ENCODE results near the gene PRR35. TPM values are rescaled to one million over a fixed set of nuclear protein-coding genes. Genes with fewer than 3 reads are reported as not detected.

The PRR35 gene
- total RNA-seq, 2 donors from 2014 or later = 0.42 TPM; not detected in 1

DNA sequence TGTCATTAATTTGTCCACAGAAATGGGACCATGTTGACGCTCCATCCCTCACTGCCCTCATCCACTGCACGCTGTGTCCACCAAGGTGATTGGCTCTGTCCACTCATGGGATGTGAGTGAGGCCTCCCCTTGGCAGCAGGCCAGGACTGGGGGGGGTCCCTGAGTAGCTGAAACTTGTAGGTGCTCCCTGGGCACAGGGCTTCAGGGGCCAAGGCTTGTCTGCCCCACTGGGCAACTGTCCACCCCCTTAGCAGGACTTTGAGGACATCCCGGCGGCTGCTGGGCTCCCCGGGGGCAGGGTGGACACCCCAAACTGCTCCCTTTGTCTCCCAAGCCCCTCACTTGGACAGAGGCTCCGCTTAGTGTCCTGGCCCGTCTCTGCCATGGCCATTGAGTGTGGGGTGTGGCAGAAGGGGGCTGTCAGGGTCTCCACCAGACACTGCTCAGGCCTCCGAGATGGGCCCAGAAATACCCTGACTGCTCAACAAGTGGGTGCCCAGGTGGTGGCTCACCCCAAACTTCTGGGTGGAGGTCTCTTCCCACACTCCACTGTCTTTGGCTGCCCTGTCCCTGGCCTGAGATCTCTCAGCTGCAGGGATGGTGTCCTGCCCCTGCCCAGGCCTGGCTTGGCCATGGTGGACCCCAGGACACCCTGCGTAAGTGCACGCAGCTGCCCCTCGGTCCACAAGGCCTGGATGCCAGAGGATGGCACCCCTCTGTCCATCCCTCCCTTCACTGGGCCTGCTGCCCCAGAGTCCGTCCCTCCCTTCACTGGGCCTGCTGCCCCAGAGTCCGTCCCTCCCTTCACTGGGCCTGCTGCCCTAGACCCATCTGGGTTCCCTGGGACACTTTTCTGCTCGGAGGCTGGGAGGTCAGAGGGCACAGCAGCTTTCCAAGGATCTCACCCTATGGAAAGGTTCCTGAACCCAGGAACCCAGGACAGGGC is 26.7 kb downstream of the PRR35 start:
- Histone ChIP-seq H3K27ac (no peak overlapping the region), H3K4me3 (no peak overlapping the region), H3K9me3 (no peaks in the 10 kb centered on the region), H3K36me3 (no peaks in the 10 kb centered on the region), H3K27me3 (replicated peaks; ENCODE audit: insufficient read depth) (no peaks in the 10 kb centered on the region), H3K4me1 (ENCODE audit: control insufficient read depth in 1 of 2, low read depth in 2 of 2) (peaks cover 19 to 38% of the 10 kb centered on the region in 2 donors)
- ATAC-seq (ENCODE audit: insufficient number of reproducible peaks, low FRiP score, low read depth) (no peak), DNase-seq (ENCODE audit: low spot score) (no peak)
- TF ChIP-seq, protein P1, sequence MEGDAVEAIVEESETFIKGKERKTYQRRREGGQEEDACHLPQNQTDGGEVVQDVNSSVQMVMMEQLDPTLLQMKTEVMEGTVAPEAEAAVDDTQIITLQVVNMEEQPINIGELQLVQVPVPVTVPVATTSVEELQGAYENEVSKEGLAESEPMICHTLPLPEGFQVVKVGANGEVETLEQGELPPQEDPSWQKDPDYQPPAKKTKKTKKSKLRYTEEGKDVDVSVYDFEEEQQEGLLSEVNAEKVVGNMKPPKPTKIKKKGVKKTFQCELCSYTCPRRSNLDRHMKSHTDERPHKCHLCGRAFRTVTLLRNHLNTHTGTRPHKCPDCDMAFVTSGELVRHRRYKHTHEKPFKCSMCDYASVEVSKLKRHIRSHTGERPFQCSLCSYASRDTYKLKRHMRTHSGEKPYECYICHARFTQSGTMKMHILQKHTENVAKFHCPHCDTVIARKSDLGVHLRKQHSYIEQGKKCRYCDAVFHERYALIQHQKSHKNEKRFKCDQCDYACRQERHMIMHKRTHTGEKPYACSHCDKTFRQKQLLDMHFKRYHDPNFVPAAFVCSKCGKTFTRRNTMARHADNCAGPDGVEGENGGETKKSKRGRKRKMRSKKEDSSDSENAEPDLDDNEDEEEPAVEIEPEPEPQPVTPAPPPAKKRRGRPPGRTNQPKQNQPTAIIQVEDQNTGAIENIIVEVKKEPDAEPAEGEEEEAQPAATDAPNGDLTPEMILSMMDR (IDR thresholded peaks at IDR 0.05) = no peak

DNA sequence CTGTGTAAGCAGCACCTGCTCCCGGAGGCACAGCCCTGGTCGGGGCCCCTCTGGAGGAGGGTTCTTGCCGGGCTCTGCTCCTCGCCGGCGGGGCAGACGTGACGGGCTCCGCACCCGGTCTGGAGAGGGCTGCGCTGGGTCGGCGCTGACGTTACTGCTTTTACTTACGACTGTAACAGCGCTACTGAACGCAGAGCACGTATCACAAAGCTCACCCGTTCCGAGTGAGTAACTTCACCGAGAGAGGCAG is 28.4 kb downstream of the PRR35 start:
- H3K36me3 ChIP-seq = no peaks in the 10 kb centered on the region
- TF ChIP-seq, protein P1 (IDR thresholded peaks at IDR 0.05) = no peak
- no peaks in the 10 kb centered on the region for H3K27me3 ChIP-seq (replicated peaks; ENCODE audit: insufficient read depth)
- H3K9me3 ChIP-seq = no peaks in the 10 kb centered on the region
- DNase-seq (ENCODE audit: low spot score) (peak; percentile 19), ATAC-seq (ENCODE audit: insufficient number of reproducible peaks, low FRiP score, low read depth) (peak; percentile 8)
- H3K4me1 ChIP-seq (ENCODE audit: control insufficient read depth in 1 of 2, low read depth in 2 of 2) = peaks cover 19 to 47% of the 10 kb centered on the region in 2 donors
- H3K4me3 ChIP-seq = peak overlapping the region; percentile 98
- H3K27ac ChIP-seq = peak overlapping the region; percentile 90 to 98

DNA sequence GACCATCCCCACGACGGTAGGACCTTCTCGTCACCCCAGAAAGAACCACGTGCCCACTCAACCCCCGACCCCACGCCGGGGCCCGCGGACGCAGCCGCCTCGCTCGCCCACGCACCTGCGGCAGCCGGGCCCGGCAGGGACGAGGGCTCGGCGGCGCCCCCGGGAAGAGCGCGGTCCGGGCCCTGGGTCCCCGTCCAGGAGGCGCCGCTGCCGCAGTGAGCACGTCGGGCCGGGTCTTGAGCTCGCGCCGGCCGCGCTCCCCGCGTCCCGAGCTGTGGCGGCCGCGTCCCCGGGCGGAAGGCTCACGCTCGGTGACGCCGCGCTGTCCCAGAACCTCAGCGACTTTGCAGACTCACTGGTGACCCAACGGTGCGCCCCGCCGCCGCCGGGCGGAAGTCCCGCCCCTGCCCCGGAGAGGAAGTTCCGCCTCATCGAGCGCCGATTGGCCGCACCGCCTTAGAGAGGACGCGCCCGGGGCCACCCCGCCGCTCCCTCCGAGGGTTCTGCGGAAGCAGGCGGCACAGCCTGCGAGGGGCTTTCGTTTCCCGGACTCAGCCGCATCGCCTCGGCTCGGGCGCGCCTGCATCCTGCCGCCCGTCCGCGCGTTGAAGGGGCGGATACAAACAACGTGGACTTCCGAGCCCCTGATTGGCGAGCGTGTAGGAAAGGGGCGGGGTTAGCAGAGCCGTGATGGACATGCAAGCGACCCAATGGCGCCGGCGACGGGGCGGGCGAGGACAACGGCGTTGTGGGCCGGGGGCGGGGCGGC is 28.9 kb downstream of the PRR35 start:
- Histone ChIP-seq H3K4me1 (ENCODE audit: control insufficient read depth in 1 of 2, low read depth in 2 of 2) (peaks cover 19 to 47% of the 10 kb centered on the region in 2 donors), H3K36me3 (no peaks in the 10 kb centered on the region), H3K27me3 (replicated peaks; ENCODE audit: insufficient read depth) (no peaks in the 10 kb centered on the region), H3K9me3 (no peaks in the 10 kb centered on the region), H3K27ac (peak overlapping the region; percentile 90 to 98), H3K4me3 (peak overlapping the region; percentile 98)
- ATAC-seq (ENCODE audit: insufficient number of reproducible peaks, low FRiP score, low read depth) (peak; percentile 90), DNase-seq (ENCODE audit: low spot score) (peak; percentile 84)
- TF ChIP-seq, protein P1 (IDR thresholded peaks at IDR 0.05) = no peak

DNA sequence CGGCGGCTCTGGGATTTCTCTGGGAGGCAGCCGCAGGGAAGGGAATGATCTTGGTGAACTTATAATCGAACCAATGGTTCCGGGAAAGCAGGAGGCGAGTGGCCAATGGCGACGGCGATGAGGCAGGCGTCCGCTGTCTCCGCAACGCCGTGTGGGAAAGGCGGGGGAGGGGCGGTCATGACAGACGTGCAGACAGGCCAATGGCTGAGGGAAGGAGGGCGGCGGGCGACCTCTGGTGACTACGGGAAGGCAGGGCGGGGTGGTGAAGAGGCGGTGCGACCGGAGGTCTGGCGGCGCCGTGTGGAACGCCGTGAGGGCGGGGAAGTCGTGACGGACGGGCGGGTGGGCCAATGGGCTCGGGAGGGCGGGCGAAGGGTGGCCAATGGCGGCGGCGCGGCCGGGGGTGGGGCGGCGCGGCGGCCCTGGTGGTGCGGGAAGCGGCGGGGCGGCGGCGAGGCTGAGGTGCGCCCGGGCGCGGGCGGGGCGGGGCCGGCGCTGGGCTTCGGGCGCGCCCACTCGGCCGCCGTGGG is 29.5 kb downstream of the PRR35 start, which contains the start of gene RAB40C:
TSS of gene RAB40C (plus strand) at position 409 of the 530 bp plus-strand sequence. CDS start 226 bp downstream, outside the sequence.
- DNase-seq (ENCODE audit: low spot score) = peak; percentile 95
- ATAC-seq (ENCODE audit: insufficient number of reproducible peaks, low FRiP score, low read depth) = peak; percentile 86
- no peaks in the 10 kb centered on the region for H3K9me3 ChIP-seq
- peak within 1 kb of the TSS; percentile 98 for H3K4me3 ChIP-seq
- peaks cover 19 to 47% of the 10 kb centered on the region in 2 donors for H3K4me1 ChIP-seq (ENCODE audit: control insufficient read depth in 1 of 2, low read depth in 2 of 2)
- H3K36me3 ChIP-seq = no peaks in the 10 kb centered on the region
- peak within 1 kb of the TSS; percentile 90 to 98 for H3K27ac ChIP-seq
- no peaks in the 10 kb centered on the region for H3K27me3 ChIP-seq (replicated peaks; ENCODE audit: insufficient read depth)
- TF ChIP-seq, protein P1 (IDR thresholded peaks at IDR 0.05) = no peak

Data from thoracic aorta (tissue), 2 donors.